H1 (cell line): ENCODE results near the gene ERC1. TPM values are rescaled to one million over a fixed set of nuclear protein-coding genes. Genes with fewer than 3 reads are reported as not detected.

Experiments used
- CTCF ChIA-PET: fragments of 300-600 bp; sonication (Branson Sonifier 250); formaldehyde crosslinking; loops from one replicate; lab custom pipeline; 2021; ENCODE audit not compliant: partially characterized antibody; lab: Charles Lee
- POLR2A ChIA-PET: fragments of 300-600 bp; sonication (Branson Sonifier 250); formaldehyde crosslinking; loops from one replicate; lab custom pipeline; 2021; ENCODE audit warnings: inconsistent platforms; ENCODE audit not compliant: partially characterized antibody; lab: Charles Lee
- DNase-seq, 2 experiments: peaks; one replicate each; pipeline versions ENCODE4 v3.0.0 to v3.0.0-alpha.2; 2010 to 2022; ENCODE audit warnings: low spot score in 2 of 2, low read depth in 1 of 2, mixed read lengths in 1 of 2
- FAIRE-seq: peaks from 2 replicates; lab custom pipeline; 2011; peaks lifted over from hg19 to GRCh38; lab: Jason Lieb, UNC
- H2AFZ ChIP-seq: 2 replicates; pipeline ENCODE4 v1.8.1; 2012; ENCODE audit warnings: low read length, inconsistent platforms
- H2AK5ac ChIP-seq: 2 replicates; pipeline ENCODE4 v1.6.1; 2013; ENCODE audit warnings: low read depth, low read length
- H2BK120ac ChIP-seq: replicated peaks from 2 replicates; pipeline ENCODE3; 2013; ENCODE audit warnings: low read depth, low read length, inconsistent platforms
- H2BK12ac ChIP-seq: 2 replicates; pipeline ENCODE4 v1.6.1; 2013; ENCODE audit warnings: low read depth, low read length
- H2BK15ac ChIP-seq: 2 replicates; pipeline ENCODE4 v1.6.1; 2013; ENCODE audit warnings: low read length
- H2BK20ac ChIP-seq: 2 replicates; pipeline ENCODE4 v1.6.1; 2013; ENCODE audit warnings: low read length
- H2BK5ac ChIP-seq: 2 replicates; pipeline ENCODE4 v1.6.1; 2013; ENCODE audit warnings: low read depth, low read length
- H3K14ac ChIP-seq: 2 replicates; pipeline ENCODE4 v1.6.1; 2013; ENCODE audit warnings: inconsistent platforms; ENCODE audit not compliant: insufficient read length
- H3K18ac ChIP-seq: 2 replicates; pipeline ENCODE4 v1.6.1; 2013; ENCODE audit warnings: low read length; ENCODE audit errors: extremely low read depth
- H3K23ac ChIP-seq: 2 replicates; pipeline ENCODE4 v1.6.1; 2013; ENCODE audit warnings: inconsistent platforms; ENCODE audit not compliant: insufficient read length
- H3K23me2 ChIP-seq: 2 replicates; pipeline ENCODE4 v1.6.1; 2013; ENCODE audit warnings: low read depth, low read length
- H3K27ac ChIP-seq: 2 replicates; pipeline ENCODE4 v1.6.1; 2011; ENCODE audit warnings: low read depth, low read length, inconsistent platforms
- H3K27me3 ChIP-seq, 4 experiments: replicated peaks in 1 of 4; 1 replicate in 1 of 4; 2 replicates in 3 of 4; pipeline versions ENCODE4 v1.6.1 to v1.8.1; 2011 to 2013; ENCODE audit warnings: low read length in 3 of 4, mild to moderate bottlenecking in 3 of 4, inconsistent platforms in 2 of 4, mixed read lengths in 2 of 4, moderate library complexity in 1 of 4; ENCODE audit not compliant: control insufficient read depth in 3 of 4, insufficient read depth in 3 of 4; ENCODE audit errors: extremely low read depth in 1 of 4
- H3K36me3 ChIP-seq, 4 experiments: 2 replicates each; pipeline versions ENCODE4 v1.6.1 to v1.8.1; 2011 to 2013; ENCODE audit warnings: mild to moderate bottlenecking in 4 of 4, low read length in 3 of 4, moderate library complexity in 2 of 4, control low read depth in 1 of 4, inconsistent platforms in 1 of 4; ENCODE audit not compliant: insufficient read depth in 4 of 4, control insufficient read depth in 2 of 4
- H3K4ac ChIP-seq: replicated peaks from 2 replicates; pipeline ENCODE3; 2013; ENCODE audit warnings: low read length, low read depth, mixed read lengths, inconsistent platforms; ENCODE audit not compliant: insufficient read length
- H3K4me1 ChIP-seq, 4 experiments: replicated peaks in 1 of 4; 1 replicate in 1 of 4; 2 replicates in 3 of 4; pipeline versions ENCODE4 v1.6.1 to v1.8.1; 2011 to 2013; ENCODE audit warnings: low read length in 3 of 4, inconsistent platforms in 2 of 4, mixed read lengths in 1 of 4; ENCODE audit not compliant: insufficient read depth in 4 of 4, control insufficient read depth in 3 of 4
- H3K4me2 ChIP-seq, 2 experiments: 2 replicates each; pipeline versions ENCODE4 v1.6.1 to v1.8.1; 2011 to 2013; ENCODE audit warnings: low read depth in 2 of 2, low read length in 2 of 2, control low read depth in 1 of 2, inconsistent platforms in 1 of 2, mild to moderate bottlenecking in 1 of 2; ENCODE audit not compliant: insufficient read depth in 1 of 2
- H3K4me3 ChIP-seq, 4 experiments: fragments of 200-600, 300-600 bp in 1 of 4; sonication (generic), shearing (Covaris generic), sonication (Bioruptor Twin) in 1 of 4; 2 replicates each; pipeline versions ENCODE4 v1.5.1 to v1.8.1; 2011 to 2016; ENCODE audit warnings: low read length in 4 of 4, low read depth in 3 of 4, control low read depth in 2 of 4, inconsistent platforms in 2 of 4, mild to moderate bottlenecking in 2 of 4, mixed read lengths in 1 of 4, moderate library complexity in 1 of 4; ENCODE audit not compliant: insufficient read depth in 2 of 4; ENCODE audit errors: extremely low read depth in 1 of 4
- H3K56ac ChIP-seq: replicated peaks from 2 replicates; pipeline ENCODE3; 2013; ENCODE audit warnings: low read depth, mild to moderate bottlenecking, mixed read lengths, low read length, inconsistent platforms; ENCODE audit not compliant: insufficient read length
- H3K79me1 ChIP-seq: 2 replicates; pipeline ENCODE4 v1.6.1; 2013; ENCODE audit warnings: low read depth, low read length, control low read depth
- H3K79me2 ChIP-seq, 2 experiments: 2 replicates each; pipeline versions ENCODE4 v1.6.1 to v1.8.1; 2012 to 2013; ENCODE audit warnings: low read length in 2 of 2, mild to moderate bottlenecking in 2 of 2, inconsistent platforms in 1 of 2; ENCODE audit not compliant: insufficient read depth in 2 of 2, control insufficient read depth in 1 of 2
- H3K9ac ChIP-seq, 4 experiments: replicated peaks in 1 of 4; 1 replicate in 1 of 4; 2 replicates in 3 of 4; pipeline versions ENCODE4 v1.6.1 to v1.8.1; 2011 to 2013; ENCODE audit warnings: low read depth in 3 of 4, low read length in 3 of 4, control low read depth in 2 of 4, mild to moderate bottlenecking in 2 of 4, moderate library complexity in 2 of 4, inconsistent platforms in 1 of 4; ENCODE audit errors: extremely low read depth in 1 of 4
- H3K9me3 ChIP-seq, 2 experiments: 2 replicates each; pipeline versions ENCODE4 v1.6.1 to v1.8.1; 2012 to 2013; ENCODE audit warnings: mild to moderate bottlenecking in 2 of 2, moderate library complexity in 2 of 2, control low read depth in 1 of 2, inconsistent platforms in 1 of 2, low read depth in 1 of 2, low read length in 1 of 2, mixed read lengths in 1 of 2; ENCODE audit not compliant: insufficient read depth in 2 of 2
- H4K20me1 ChIP-seq, 2 experiments: replicated peaks in 1 of 2; 2 replicates each; pipeline versions ENCODE3 to v1.8.1; 2011 to 2013; ENCODE audit warnings: inconsistent platforms in 2 of 2, low read length in 2 of 2, mild to moderate bottlenecking in 1 of 2; ENCODE audit not compliant: insufficient read depth in 2 of 2, control insufficient read depth in 1 of 2
- H4K5ac ChIP-seq: 2 replicates; pipeline ENCODE4 v1.6.1; 2013; ENCODE audit warnings: low read length, low read depth, mixed read lengths, inconsistent platforms; ENCODE audit not compliant: insufficient read length
- H4K8ac ChIP-seq: 2 replicates; pipeline ENCODE4 v1.8.0; 2013; ENCODE audit warnings: mild to moderate bottlenecking, moderate library complexity, low read length, inconsistent platforms; ENCODE audit not compliant: insufficient read depth; ENCODE audit errors: extremely low read depth
- H4K91ac ChIP-seq: replicated peaks from 2 replicates; pipeline ENCODE3; 2013; ENCODE audit warnings: low read length, mixed read lengths, inconsistent platforms; ENCODE audit not compliant: insufficient read length
- FOSL1 ChIP-seq: IDR thresholded peaks from 2 replicates; pipeline ENCODE4 v1.6.1; 2011; ENCODE audit warnings: mild to moderate bottlenecking, low read depth, low read length, moderate library complexity; ENCODE audit not compliant: insufficient read depth
- HDAC2 ChIP-seq, 2 experiments: fragments of 300-600 bp in 1 of 2; sonication (generic) in 1 of 2; IDR thresholded peaks; 2 replicates each; pipeline ENCODE4 v1.6.1; 2011 to 2012; ENCODE audit warnings: low read depth in 2 of 2, low read length in 2 of 2, mild to moderate bottlenecking in 2 of 2, moderate library complexity in 2 of 2, borderline replicate concordance in 1 of 2, inconsistent platforms in 1 of 2
- WGBS, 2 experiments: shearing (Covaris generic) in 1 of 2; methylation state at CpG; one replicate each; pipeline versions ENCODE4 v1.1.6 to v1.1.7; 2013 to 2015; ENCODE audit warnings: low lambda C conversion rate in 2 of 2, mixed read lengths in 2 of 2, inconsistent platforms in 1 of 2, low coverage in 1 of 2, missing lambda C conversion rate in 1 of 2; ENCODE audit not compliant: insufficient replicate concordance in 2 of 2, insufficient coverage in 1 of 2, insufficient read length in 1 of 2; ENCODE audit errors: extremely low coverage in 1 of 2, missing lambda C conversion rate in 1 of 2; 5-methylcytosine and 5-hydroxymethylcytosine counted together
- polyA plus RNA-seq, 7 experiments: library from polyadenylated mRNA; depleted of rRNA in 3 of 7; stranded (reverse) in 5 of 7; unstranded in 2 of 7; fragments of >200 nt in 5 of 7; fragments of 200-250 nt in 2 of 7; gene quantifications; 1 replicate in 5 of 7; 2 replicates in 1 of 7; 4 replicates in 1 of 7; pipeline versions ENCODE4 v1.2.1 to v1.2.3, GENCODE V29; 2011 to 2013; ENCODE audit warnings: missing spikeins in 2 of 7, mixed read lengths in 2 of 7
- total RNA-seq: library from RNA; stranded (reverse); fragmentation: NEBNext Ultra II Directional; extraction: Animal tissue kit (Norgen Biotek cat#: 25700); gene quantifications from 2 replicates; pipeline ENCODE4 v1.2.1, GENCODE V29; 2021

Gene ERC1
- total and polyA plus RNA-seq, 2 of the 8 experiments (the other 6 are each of a cell fraction or from before 2014, with no cell fraction given): 7.8 to 45.7 TPM

GRCh38 chr12:1246637-1247036, 255.6 kb downstream of the ERC1 start:
- 90% methylated on average over 2 of the region's 2 CpGs; no CpG with 5 or more reads in 1 of the 2 experiments for WGBS, 2 experiments
- ChIA-PET CTCF (interaction anchor here (2.0 kb wide), 1 partner anchor 337 kb away, joined by 6 read pairs; no protein-coding TSS in a partner anchor), POLR2A (no interaction called here)
- Histone ChIP-seq H3K9ac (no peak overlapping the region), H2BK120ac (no peak overlapping the region), H2BK5ac (no peak overlapping the region), H3K4me1 (peaks cover 2 to 6% (median 4%) of the 10 kb centered on the region in 4 experiments; a peak in 4 of 7 replicates), H3K36me3 (no peaks in the 10 kb centered on the region; a peak in 1 of 8 replicates), H3K14ac (no peak overlapping the region), H3K79me2 (no peaks in the 10 kb centered on the region), H2BK20ac (no peak overlapping the region), H2AK5ac (no peak overlapping the region), H3K79me1 (no peaks in the 10 kb centered on the region), H3K23ac (no peak overlapping the region), H4K91ac (no peak overlapping the region), H3K4me2 (no peak overlapping the region), H2BK12ac (no peak overlapping the region), H3K27ac (no peak overlapping the region), H3K27me3 (no peaks in the 10 kb centered on the region), H3K18ac (no peak overlapping the region), H3K23me2 (no peaks in the 10 kb centered on the region), H2BK15ac (no peak overlapping the region), H4K20me1 (no peaks in the 10 kb centered on the region), H3K9me3 (no peaks in the 10 kb centered on the region), H3K56ac (no peak overlapping the region), H3K4ac (no peak overlapping the region), H3K4me3 (no peak overlapping the region), H2AFZ (no peak overlapping the region), H4K8ac (no peak overlapping the region), H4K5ac (no peak overlapping the region)
- no peak for FAIRE-seq
- DNase-seq: no peak
- TF ChIP-seq FOSL1 (no peak), HDAC2 (IDR thresholded peaks at IDR 0.05; ENCODE audit: borderline replicate concordance in 1 of 2, low read depth in 2 of 2, low read length in 2 of 2) (no peak)
